ENCODE data around the gene PACSIN1. TPM values are rescaled to one million over a fixed set of nuclear protein-coding genes. Genes with fewer than 3 reads are reported as not detected.

PACSIN1 gene
- total RNA-seq, 1 experiment from 2014 or later: 7.0 TPM

- Histone ChIP-seq H3K79me2 (ENCODE audit: insufficient read depth, low read length) (no peaks in the 10 kb centered on the region), H3K27me3 (ENCODE audit: insufficient read depth, low read length) (no peaks in the 10 kb centered on the region), H3K56ac (ENCODE audit: insufficient read length, low read depth, low read length) (no peak overlapping the region), H2AFZ (ENCODE audit: low read length) (no peak overlapping the region), H2BK15ac (ENCODE audit: low read depth, low read length) (no peak overlapping the region), H3K4me2 (ENCODE audit: insufficient read depth, insufficient read length, low read length) (no peak overlapping the region), H3K9me3 (ENCODE audit: control insufficient read depth, low read depth, low read length) (no peaks in the 10 kb centered on the region), H3T11ph (ENCODE audit: low read length) (no peak overlapping the region), H2AK5ac (ENCODE audit: insufficient read length, low read length) (no peak overlapping the region), H2BK120ac (ENCODE audit: low read depth, low read length, poor library complexity, severe bottlenecking) (no peak overlapping the region), H3K18ac (ENCODE audit: insufficient read length, low read depth, low read length) (no peak overlapping the region), H3K23ac (ENCODE audit: insufficient read length, low read depth, low read length) (no peak overlapping the region), H3K9ac (ENCODE audit: extremely low read depth, insufficient read length, low read length) (no peak overlapping the region), H3K4ac (ENCODE audit: low read depth, low read length) (no peak overlapping the region), H2BK20ac (ENCODE audit: low read depth, low read length, poor library complexity, severe bottlenecking) (no peak overlapping the region), H3K14ac (ENCODE audit: insufficient read depth, low read length) (no peak overlapping the region), H4K20me1 (ENCODE audit: control insufficient read depth, insufficient read depth, insufficient read length) (no peaks in the 10 kb centered on the region), H2BK12ac (ENCODE audit: insufficient read length, low read depth, low read length) (no peak overlapping the region), H3K79me1 (ENCODE audit: insufficient read depth, low read depth, low read length, poor library complexity, severe bottlenecking) (no peaks in the 10 kb centered on the region), H3K27ac (ENCODE audit: insufficient read length, low read depth, low read length) (no peak overlapping the region), H4K91ac (ENCODE audit: insufficient read length, low read depth, low read length) (no peak overlapping the region), H4K8ac (replicated peaks; ENCODE audit: insufficient read length, low read depth, low read length) (no peak overlapping the region), H3K23me2 (ENCODE audit: insufficient read length, low read depth, low read length, poor library complexity, severe bottlenecking) (no peaks in the 10 kb centered on the region), H4K5ac (ENCODE audit: insufficient read length, low read depth, low read length) (no peak overlapping the region), H2BK5ac (ENCODE audit: insufficient read length, low read length) (no peak overlapping the region), H3K4me1 (ENCODE audit: insufficient read depth, low read length) (peaks cover 2% of the 10 kb centered on the region; the same call in 1 of the 2 replicates)
- Mint-ChIP-seq H3K9me3 (no peaks in the 10 kb centered on the region), H3K4me3 (no peak overlapping the region), H3K36me3 (ENCODE audit: insufficient read depth in 1 of 3, low read depth in 3 of 3) (no peaks in the 10 kb centered on the region), H3K27me3 (ENCODE audit: low read depth) (no peaks in the 10 kb centered on the region), H3K4me1 (peaks cover 16 to 27% of the 10 kb centered on the region in 2 experiments), H3K27ac (peak overlapping the region in 1 of 3 experiments; percentile 34; a peak in 1 of 7 replicates)
- TF ChIP-seq CTCF (conservative IDR thresholded peaks at IDR 0.05): no peak
- WGBS (ENCODE audit: extremely low coverage, insufficient read length, low lambda C conversion rate): no CpG with 5 or more reads among the region's 9 CpGs
- no peak for DNase-seq
Measured at GRCh38 chr6:34489207-34489805, 23.4 kb downstream of the PACSIN1 start.
